ENCODE measurements around the gene GALNT7. TPM values are rescaled to one million over a fixed set of nuclear protein-coding genes. Genes with fewer than 3 reads are reported as not detected.
A peak's percentile ranks its signal among the peaks of the same experiment; 100 is the strongest.

The GALNT7 gene
- total and polyA plus RNA-seq, 2 of the 13 experiments (the other 11 are each of a cell fraction or from before 2014, with no cell fraction given), result 0.08 to 0.13 TPM

DNA sequence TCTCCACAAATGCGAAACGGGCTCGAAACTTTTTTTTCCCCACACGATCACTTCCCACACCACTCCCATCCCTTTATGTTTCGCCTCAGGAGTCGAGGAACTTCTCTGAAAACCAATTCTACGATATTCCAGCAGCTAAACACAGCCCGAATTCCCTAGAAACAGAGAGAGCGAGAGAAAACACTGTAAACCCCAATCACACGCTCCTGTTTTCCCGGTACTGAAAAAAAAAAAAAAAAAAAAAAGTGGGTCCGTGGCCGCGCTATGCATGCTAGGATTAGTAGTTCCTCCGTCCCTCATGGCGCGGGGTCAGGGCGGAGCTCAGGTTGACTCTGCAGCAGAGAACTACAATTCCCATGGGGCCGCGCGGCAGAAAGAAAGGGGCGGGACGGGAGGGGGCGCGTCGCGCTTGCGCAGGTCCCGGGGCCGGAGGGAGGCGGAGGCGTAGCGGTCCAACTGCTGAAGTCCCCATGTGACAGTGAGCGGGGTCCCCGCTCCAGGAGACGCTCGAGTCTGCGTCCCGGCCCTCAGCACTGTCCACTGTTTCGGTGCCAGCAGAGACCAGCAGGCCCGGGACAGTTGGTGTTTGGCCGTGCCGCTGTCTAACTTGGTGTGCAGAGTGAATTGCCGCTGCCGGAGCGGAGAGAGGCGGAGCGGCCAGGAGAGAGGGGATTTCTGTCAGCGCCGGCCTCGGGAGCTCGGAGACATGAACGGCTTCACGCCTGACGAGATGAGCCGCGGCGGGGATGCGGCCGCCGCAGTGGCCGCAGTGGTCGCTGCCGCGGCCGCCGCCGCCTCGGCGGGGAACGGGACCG, 202.1 kb downstream of the GALNT7 start, which contains the start of gene SAP30 (continued):
- TF ChIP-seq ZNF343 (CRISPR knock-in tag; IDR thresholded peaks at IDR 0.05), result peak; percentile 76; the same call in 1 of the 2 replicates
- 0 out of 2 replicates have a peak, but pooled peaks have one; percentile 35 for TF ChIP-seq SMAD3 (CRISPR knock-in tag; IDR thresholded peaks at IDR 0.05)
- TF ChIP-seq ZNF552 (CRISPR knock-in tag; IDR thresholded peaks at IDR 0.05; ENCODE audit: borderline replicate concordance), result peak; percentile 74; the same call in 1 of the 2 replicates
- TF ChIP-seq, protein P1, sequence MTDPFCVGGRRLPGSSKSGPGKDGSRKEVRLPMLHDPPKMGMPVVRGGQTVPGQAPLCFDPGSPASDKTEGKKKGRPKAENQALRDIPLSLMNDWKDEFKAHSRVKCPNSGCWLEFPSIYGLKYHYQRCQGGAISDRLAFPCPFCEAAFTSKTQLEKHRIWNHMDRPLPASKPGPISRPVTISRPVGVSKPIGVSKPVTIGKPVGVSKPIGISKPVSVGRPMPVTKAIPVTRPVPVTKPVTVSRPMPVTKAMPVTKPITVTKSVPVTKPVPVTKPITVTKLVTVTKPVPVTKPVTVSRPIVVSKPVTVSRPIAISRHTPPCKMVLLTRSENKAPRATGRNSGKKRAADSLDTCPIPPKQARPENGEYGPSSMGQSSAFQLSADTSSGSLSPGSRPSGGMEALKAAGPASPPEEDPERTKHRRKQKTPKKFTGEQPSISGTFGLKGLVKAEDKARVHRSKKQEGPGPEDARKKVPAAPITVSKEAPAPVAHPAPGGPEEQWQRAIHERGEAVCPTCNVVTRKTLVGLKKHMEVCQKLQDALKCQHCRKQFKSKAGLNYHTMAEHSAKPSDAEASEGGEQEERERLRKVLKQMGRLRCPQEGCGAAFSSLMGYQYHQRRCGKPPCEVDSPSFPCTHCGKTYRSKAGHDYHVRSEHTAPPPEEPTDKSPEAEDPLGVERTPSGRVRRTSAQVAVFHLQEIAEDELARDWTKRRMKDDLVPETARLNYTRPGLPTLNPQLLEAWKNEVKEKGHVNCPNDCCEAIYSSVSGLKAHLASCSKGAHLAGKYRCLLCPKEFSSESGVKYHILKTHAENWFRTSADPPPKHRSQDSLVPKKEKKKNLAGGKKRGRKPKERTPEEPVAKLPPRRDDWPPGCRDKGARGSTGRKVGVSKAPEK (CRISPR knock-in tag; IDR thresholded peaks at IDR 0.05; ENCODE audit: borderline replicate concordance), result no peak
- TF ChIP-seq ZNF570 (CRISPR knock-in tag; IDR thresholded peaks at IDR 0.05; ENCODE audit: borderline replicate concordance), result no peak
- TF ChIP-seq, protein P2, sequence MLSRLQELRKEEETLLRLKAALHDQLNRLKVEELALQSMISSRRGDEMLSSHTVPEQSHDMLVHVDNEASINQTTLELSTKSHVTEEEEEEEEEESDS (CRISPR knock-in tag; IDR thresholded peaks at IDR 0.05; ENCODE audit: borderline replicate concordance), result no peak
- TF ChIP-seq TCF7L2 (IDR thresholded peaks at IDR 0.05; ENCODE audit: low read depth, low read length), result no peak
- 0 out of 2 replicates have a peak, but pooled peaks have one; percentile 52 for TF ChIP-seq SIN3B (IDR thresholded peaks at IDR 0.05; ENCODE audit: low read length)
- TF ChIP-seq, protein P3, sequence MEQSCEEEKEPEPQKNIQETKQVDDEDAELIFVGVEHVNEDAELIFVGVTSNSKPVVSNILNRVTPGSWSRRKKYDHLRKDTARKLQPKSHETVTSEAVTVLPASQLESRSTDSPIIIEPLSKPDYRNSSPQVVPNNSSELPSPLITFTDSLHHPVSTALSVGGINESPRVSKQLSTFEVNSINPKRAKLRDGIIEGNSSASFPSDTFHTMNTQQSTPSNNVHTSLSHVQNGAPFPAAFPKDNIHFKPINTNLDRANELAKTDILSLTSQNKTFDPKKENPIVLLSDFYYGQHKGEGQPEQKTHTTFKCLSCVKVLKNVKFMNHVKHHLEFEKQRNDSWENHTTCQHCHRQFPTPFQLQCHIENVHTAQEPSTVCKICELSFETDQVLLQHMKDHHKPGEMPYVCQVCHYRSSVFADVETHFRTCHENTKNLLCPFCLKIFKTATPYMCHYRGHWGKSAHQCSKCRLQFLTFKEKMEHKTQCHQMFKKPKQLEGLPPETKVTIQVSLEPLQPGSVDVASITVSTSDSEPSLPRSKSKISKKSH (CRISPR knock-in tag; IDR thresholded peaks at IDR 0.05; ENCODE audit: borderline replicate concordance), result peak; percentile 56; the same call in 1 of the 2 replicates
- TF ChIP-seq ATF7 (IDR thresholded peaks at IDR 0.05), result no peak
- TF ChIP-seq ATF7 (CRISPR knock-in tag; IDR thresholded peaks at IDR 0.05), result no peak
- TF ChIP-seq RBFOX2 (IDR thresholded peaks at IDR 0.05; ENCODE audit: low read depth, low read length), result peak; percentile 80
- TF ChIP-seq DNMT3B (CRISPR knock-in tag; conservative IDR thresholded peaks at IDR 0.05), result no peak
- no peak for TF ChIP-seq ZNF432 (CRISPR knock-in tag; IDR thresholded peaks at IDR 0.05; ENCODE audit: borderline replicate concordance)
- TF ChIP-seq, protein P4, sequence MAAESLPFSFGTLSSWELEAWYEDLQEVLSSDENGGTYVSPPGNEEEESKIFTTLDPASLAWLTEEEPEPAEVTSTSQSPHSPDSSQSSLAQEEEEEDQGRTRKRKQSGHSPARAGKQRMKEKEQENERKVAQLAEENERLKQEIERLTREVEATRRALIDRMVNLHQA (CRISPR knock-in tag; IDR thresholded peaks at IDR 0.05), result no peak
- TF ChIP-seq, protein P5, sequence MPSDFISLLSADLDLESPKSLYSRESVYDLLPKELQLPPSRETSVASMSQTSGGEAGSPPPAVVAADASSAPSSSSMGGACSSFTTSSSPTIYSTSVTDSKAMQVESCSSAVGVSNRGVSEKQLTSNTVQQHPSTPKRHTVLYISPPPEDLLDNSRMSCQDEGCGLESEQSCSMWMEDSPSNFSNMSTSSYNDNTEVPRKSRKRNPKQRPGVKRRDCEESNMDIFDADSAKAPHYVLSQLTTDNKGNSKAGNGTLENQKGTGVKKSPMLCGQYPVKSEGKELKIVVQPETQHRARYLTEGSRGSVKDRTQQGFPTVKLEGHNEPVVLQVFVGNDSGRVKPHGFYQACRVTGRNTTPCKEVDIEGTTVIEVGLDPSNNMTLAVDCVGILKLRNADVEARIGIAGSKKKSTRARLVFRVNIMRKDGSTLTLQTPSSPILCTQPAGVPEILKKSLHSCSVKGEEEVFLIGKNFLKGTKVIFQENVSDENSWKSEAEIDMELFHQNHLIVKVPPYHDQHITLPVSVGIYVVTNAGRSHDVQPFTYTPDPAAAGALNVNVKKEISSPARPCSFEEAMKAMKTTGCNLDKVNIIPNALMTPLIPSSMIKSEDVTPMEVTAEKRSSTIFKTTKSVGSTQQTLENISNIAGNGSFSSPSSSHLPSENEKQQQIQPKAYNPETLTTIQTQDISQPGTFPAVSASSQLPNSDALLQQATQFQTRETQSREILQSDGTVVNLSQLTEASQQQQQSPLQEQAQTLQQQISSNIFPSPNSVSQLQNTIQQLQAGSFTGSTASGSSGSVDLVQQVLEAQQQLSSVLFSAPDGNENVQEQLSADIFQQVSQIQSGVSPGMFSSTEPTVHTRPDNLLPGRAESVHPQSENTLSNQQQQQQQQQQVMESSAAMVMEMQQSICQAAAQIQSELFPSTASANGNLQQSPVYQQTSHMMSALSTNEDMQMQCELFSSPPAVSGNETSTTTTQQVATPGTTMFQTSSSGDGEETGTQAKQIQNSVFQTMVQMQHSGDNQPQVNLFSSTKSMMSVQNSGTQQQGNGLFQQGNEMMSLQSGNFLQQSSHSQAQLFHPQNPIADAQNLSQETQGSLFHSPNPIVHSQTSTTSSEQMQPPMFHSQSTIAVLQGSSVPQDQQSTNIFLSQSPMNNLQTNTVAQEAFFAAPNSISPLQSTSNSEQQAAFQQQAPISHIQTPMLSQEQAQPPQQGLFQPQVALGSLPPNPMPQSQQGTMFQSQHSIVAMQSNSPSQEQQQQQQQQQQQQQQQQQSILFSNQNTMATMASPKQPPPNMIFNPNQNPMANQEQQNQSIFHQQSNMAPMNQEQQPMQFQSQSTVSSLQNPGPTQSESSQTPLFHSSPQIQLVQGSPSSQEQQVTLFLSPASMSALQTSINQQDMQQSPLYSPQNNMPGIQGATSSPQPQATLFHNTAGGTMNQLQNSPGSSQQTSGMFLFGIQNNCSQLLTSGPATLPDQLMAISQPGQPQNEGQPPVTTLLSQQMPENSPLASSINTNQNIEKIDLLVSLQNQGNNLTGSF (CRISPR knock-in tag; IDR thresholded peaks at IDR 0.05), result no peak
- no peak for TF ChIP-seq ZNF282 (IDR thresholded peaks at IDR 0.05; ENCODE audit: partially characterized antibody)
- 0 out of 2 replicates have a peak, but pooled peaks have one; percentile 60 for TF ChIP-seq KDM4B (CRISPR knock-in tag; IDR thresholded peaks at IDR 0.05)
- TF ChIP-seq SCMH1 (CRISPR knock-in tag; IDR thresholded peaks at IDR 0.05; ENCODE audit: borderline replicate concordance), result no peak

Data from HepG2 (cell line).